HL-60 (cell line): ENCODE data around the gene ZNF789.
"Not testable (repeated sequence)": the region's sequence is repeated elsewhere in the genome, so short reads cannot be mapped to it uniquely, and the experiment has no call there.

Experiments
- DNase-seq, 2 experiments: peaks; one replicate each; pipeline ENCODE4 v3.0.0-alpha.2; 2010 to 2020; ENCODE audit warnings: low read depth in 1 of 2, low spot score in 1 of 2
- H3K27ac ChIP-seq: fragments of 250-450 bp; sonication (Bioruptor Pico); replicated peaks from 2 replicates; pipeline ENCODE4 v1.5.1; 2020; ENCODE audit warnings: mild to moderate bottlenecking, moderate library complexity
- H3K27me3 ChIP-seq: fragments of 250-450 bp; sonication (Bioruptor Pico); 2 replicates; pipeline ENCODE4 v1.5.1; 2021; ENCODE audit warnings: mild to moderate bottlenecking, moderate library complexity; ENCODE audit not compliant: insufficient read depth, poor library complexity, severe bottlenecking
- H3K4me3 ChIP-seq: replicated peaks from 2 replicates; pipeline ENCODE4 v1.5.1; 2011; ENCODE audit warnings: mild to moderate bottlenecking, control low read depth, low read length; ENCODE audit not compliant: insufficient read depth
- GABPA ChIP-seq: IDR thresholded peaks from 2 replicates; pipeline ENCODE4 v1.6.1; 2012; ENCODE audit warnings: low read depth
- POLR2AphosphoS5 ChIP-seq: IDR thresholded peaks from 2 replicates; pipeline ENCODE4 v1.6.1; 2012; ENCODE audit warnings: low read depth
- SPI1 ChIP-seq: IDR thresholded peaks from 2 replicates; pipeline ENCODE4 v1.6.1; 2012; ENCODE audit warnings: low read depth, mild to moderate bottlenecking, borderline replicate concordance
- TF ChIP-seq, protein P1 (sequence below): IDR thresholded peaks from one replicate; pipeline ENCODE4 v1.5.1; 2011; ENCODE audit warnings: low read length, control low read depth, inconsistent platforms; ENCODE audit not compliant: insufficient read depth
- TF ChIP-seq, protein P2 (sequence below): IDR thresholded peaks from 2 replicates; pipeline ENCODE4 v1.6.1; 2012; ENCODE audit warnings: low read depth; ENCODE audit not compliant: insufficient replicate concordance

The ZNF789 gene

DNA sequence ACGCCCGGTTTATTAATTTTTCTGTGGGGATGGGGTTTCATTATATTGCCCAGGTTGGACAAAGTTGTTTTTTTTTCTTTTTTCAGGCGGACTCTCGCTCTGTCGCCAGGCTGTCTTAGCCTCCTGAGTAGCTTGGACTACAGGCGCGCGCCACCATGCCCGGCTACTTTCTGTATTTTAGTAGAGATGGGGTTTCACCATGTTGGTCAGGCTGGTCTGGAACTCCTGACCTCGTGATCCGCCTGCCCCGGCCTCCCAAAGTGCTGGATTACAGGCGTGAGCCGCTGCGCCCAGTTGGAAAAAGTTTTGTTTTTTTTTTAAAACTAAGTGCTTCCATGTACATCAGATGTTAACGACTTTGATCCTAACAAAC, 27.9 kb downstream of the ZNF789 start:
- Histone ChIP-seq H3K27ac (peak overlapping the region; percentile 88), H3K4me3 (peak overlapping the region; percentile 99), H3K27me3 (no peaks in the 10 kb centered on the region)
- no peak for DNase-seq
- TF ChIP-seq SPI1 (no peak), POLR2AphosphoS5 (no peak), GABPA (no peak)
- TF ChIP-seq, protein P1, sequence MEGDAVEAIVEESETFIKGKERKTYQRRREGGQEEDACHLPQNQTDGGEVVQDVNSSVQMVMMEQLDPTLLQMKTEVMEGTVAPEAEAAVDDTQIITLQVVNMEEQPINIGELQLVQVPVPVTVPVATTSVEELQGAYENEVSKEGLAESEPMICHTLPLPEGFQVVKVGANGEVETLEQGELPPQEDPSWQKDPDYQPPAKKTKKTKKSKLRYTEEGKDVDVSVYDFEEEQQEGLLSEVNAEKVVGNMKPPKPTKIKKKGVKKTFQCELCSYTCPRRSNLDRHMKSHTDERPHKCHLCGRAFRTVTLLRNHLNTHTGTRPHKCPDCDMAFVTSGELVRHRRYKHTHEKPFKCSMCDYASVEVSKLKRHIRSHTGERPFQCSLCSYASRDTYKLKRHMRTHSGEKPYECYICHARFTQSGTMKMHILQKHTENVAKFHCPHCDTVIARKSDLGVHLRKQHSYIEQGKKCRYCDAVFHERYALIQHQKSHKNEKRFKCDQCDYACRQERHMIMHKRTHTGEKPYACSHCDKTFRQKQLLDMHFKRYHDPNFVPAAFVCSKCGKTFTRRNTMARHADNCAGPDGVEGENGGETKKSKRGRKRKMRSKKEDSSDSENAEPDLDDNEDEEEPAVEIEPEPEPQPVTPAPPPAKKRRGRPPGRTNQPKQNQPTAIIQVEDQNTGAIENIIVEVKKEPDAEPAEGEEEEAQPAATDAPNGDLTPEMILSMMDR = no peak
- TF ChIP-seq, protein P2, sequence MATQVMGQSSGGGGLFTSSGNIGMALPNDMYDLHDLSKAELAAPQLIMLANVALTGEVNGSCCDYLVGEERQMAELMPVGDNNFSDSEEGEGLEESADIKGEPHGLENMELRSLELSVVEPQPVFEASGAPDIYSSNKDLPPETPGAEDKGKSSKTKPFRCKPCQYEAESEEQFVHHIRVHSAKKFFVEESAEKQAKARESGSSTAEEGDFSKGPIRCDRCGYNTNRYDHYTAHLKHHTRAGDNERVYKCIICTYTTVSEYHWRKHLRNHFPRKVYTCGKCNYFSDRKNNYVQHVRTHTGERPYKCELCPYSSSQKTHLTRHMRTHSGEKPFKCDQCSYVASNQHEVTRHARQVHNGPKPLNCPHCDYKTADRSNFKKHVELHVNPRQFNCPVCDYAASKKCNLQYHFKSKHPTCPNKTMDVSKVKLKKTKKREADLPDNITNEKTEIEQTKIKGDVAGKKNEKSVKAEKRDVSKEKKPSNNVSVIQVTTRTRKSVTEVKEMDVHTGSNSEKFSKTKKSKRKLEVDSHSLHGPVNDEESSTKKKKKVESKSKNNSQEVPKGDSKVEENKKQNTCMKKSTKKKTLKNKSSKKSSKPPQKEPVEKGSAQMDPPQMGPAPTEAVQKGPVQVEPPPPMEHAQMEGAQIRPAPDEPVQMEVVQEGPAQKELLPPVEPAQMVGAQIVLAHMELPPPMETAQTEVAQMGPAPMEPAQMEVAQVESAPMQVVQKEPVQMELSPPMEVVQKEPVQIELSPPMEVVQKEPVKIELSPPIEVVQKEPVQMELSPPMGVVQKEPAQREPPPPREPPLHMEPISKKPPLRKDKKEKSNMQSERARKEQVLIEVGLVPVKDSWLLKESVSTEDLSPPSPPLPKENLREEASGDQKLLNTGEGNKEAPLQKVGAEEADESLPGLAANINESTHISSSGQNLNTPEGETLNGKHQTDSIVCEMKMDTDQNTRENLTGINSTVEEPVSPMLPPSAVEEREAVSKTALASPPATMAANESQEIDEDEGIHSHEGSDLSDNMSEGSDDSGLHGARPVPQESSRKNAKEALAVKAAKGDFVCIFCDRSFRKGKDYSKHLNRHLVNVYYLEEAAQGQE = no peak

DNA sequence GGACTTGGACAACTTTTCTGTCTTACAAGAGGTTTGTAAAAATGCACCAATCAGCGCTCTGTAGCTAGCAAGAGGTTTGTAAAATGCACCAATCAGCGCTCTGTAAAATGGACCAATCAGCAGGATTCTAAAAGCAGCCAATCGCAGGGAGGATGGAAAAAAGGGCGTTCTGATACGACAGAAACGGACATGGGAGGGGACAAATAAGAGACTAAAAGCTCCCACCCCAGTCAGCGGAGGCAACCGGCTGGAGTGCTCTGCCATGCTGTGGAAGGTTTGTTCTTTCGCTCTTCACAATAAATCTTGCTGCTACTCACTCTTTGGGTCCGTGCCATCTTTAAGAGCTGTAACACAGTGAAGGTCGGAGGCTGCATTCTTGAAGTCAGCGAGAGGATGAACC, 28.5 kb downstream of the ZNF789 start:
- not testable (repeated sequence) for H3K4me3 ChIP-seq, DNase-seq, H3K27me3 ChIP-seq, H3K27ac ChIP-seq

DNA sequence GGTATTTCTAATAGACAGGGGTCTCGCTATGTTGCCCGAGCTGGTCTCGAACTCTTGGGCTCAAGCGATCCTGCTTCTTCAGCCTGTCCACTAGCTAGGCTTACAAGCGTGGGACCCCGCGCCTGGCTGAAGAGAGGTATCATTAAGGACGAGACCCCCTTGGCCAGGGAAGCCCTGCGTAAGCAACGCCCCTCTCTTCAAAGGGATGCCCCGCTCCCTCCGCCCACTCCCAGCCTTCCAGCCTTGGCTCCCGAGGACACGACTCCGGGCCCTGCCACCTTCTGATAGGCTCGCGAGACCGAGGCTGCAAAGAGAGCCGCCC, 31.6 kb downstream of the ZNF789 start:
- TF ChIP-seq, protein P2 = no peak
- TF ChIP-seq POLR2AphosphoS5 = no peak
- TF ChIP-seq GABPA = no peak
- TF ChIP-seq, protein P1 = no peak
- no peak for TF ChIP-seq SPI1
- H3K27me3 ChIP-seq = no peaks in the 10 kb centered on the region
- H3K27ac ChIP-seq = peak overlapping the region; percentile 95
- DNase-seq = peak in 1 of 2 experiments; percentile 86
- peak overlapping the region; percentile 95 for H3K4me3 ChIP-seq

DNA sequence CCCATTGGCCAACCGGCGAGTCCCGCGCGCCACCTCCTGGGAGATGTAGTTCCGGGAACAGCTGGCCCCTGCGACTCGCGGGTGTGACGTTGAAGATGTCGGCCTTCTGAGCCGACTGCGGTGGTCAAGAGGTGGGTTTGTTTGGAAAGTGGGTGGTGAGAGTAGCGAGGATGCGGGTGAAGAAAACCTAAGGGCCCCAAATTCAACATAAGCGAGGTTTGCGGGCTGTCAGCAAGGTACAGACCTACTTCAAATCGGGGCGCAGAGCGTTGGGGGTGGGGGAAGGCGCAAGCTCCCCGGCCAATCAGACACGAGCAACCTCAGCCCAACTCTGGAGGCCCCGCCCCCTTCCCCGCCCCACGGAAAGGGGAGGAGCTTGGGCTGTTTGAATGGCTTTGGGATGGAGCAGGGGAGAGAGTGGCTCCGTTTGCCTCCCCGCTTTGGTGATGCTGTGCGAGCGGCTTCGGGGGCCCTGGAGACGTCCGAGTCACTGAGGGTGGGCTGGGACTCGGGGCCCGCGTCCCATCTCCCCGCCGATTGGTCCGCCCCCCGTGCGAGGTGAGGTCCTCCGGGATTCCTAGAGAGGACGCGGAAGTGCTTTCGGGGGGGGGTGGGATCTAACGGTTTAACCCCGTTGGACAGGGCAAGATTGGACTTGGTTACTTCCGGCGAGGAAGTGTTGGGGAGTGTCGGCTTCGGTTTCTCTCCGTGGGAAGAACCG, 32.1 kb downstream of the ZNF789 start, which contains the start of gene ZKSCAN5:
Gene ZKSCAN5 (plus strand): TSS at position 60 of the 721 bp plus-strand sequence. CDS start 1,383 bp downstream, outside the sequence.
- Histone ChIP-seq H3K27ac (peak within 1 kb of the TSS; percentile 95), H3K27me3 (no peaks in the 10 kb centered on the region), H3K4me3 (peak within 1 kb of the TSS; percentile 95)
- DNase-seq = peak; percentile 89 to 99
- peak; percentile 90 for TF ChIP-seq GABPA
- TF ChIP-seq SPI1 = peak; percentile 70; the same call in 1 of the 2 replicates
- TF ChIP-seq, protein P2 = no peak
- TF ChIP-seq POLR2AphosphoS5 = peak; percentile 68; the same call in 1 of the 2 replicates
- TF ChIP-seq, protein P1 = no peak
